Neural progenitor cell (in vitro differentiated cells): ENCODE data around the gene GSG1L.

Source experiments
- EZH2 ChIP-seq: fragments of 200-600 bp; sonication (generic); IDR thresholded peaks from 2 replicates; pipeline ENCODE4 v1.6.1; 2017; ENCODE audit warnings: antibody characterized with exemption, mild to moderate bottlenecking, moderate library complexity
- EZH2phosphoT487 ChIP-seq: fragments of 200-600 bp; sonication (generic); IDR thresholded peaks from 2 replicates; pipeline ENCODE4 v1.6.1; 2017; ENCODE audit warnings: antibody characterized with exemption
- TF ChIP-seq, protein P1 (sequence below): fragments of 200-600 bp; sonication (generic); IDR thresholded peaks from 2 replicates; pipeline ENCODE4 v1.5.1; 2017; ENCODE audit warnings: antibody characterized with exemption, mild to moderate bottlenecking

GRCh38 chr16:27976990-27977389, 86.5 kb downstream of the GSG1L start:
- TF ChIP-seq, protein P1, sequence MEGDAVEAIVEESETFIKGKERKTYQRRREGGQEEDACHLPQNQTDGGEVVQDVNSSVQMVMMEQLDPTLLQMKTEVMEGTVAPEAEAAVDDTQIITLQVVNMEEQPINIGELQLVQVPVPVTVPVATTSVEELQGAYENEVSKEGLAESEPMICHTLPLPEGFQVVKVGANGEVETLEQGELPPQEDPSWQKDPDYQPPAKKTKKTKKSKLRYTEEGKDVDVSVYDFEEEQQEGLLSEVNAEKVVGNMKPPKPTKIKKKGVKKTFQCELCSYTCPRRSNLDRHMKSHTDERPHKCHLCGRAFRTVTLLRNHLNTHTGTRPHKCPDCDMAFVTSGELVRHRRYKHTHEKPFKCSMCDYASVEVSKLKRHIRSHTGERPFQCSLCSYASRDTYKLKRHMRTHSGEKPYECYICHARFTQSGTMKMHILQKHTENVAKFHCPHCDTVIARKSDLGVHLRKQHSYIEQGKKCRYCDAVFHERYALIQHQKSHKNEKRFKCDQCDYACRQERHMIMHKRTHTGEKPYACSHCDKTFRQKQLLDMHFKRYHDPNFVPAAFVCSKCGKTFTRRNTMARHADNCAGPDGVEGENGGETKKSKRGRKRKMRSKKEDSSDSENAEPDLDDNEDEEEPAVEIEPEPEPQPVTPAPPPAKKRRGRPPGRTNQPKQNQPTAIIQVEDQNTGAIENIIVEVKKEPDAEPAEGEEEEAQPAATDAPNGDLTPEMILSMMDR, result no peak
- TF ChIP-seq EZH2 (no peak), EZH2phosphoT487 (no peak)
